DOHH2 (cell line): ENCODE results near the gene NHLRC2.

Experiments used
- H3F3A ChIP-seq: fragments of 200-600 bp; sonication (generic), shearing (Covaris generic); 2 replicates; pipeline ENCODE4 v1.6.0; 2016; ENCODE audit warnings: antibody characterized with exemption, mild to moderate bottlenecking; ENCODE audit not compliant: control insufficient read depth, insufficient read depth
- H3K27ac ChIP-seq: fragments of 200-600 bp; sonication (generic); 2 replicates; pipeline ENCODE4 v1.5.1; 2014; ENCODE audit warnings: low read depth, mild to moderate bottlenecking, low read length, moderate library complexity
- H3K27me3 ChIP-seq: fragments of 200-600 bp; sonication (generic); 2 replicates; pipeline ENCODE4 v1.6.1; 2014; ENCODE audit warnings: mild to moderate bottlenecking, low read length, mixed read lengths; ENCODE audit not compliant: control insufficient read depth
- H3K36me3 ChIP-seq: fragments of 200-600 bp; sonication (generic); 2 replicates; pipeline ENCODE4 v1.6.1; 2014; ENCODE audit warnings: mild to moderate bottlenecking, low read length, moderate library complexity, mixed read lengths; ENCODE audit not compliant: control insufficient read depth
- H3K4me1 ChIP-seq: fragments of 200-600 bp; sonication (generic); 2 replicates; pipeline ENCODE4 v1.6.1; 2014; ENCODE audit warnings: mild to moderate bottlenecking, low read length, mixed read lengths; ENCODE audit not compliant: control insufficient read depth
- H3K4me2 ChIP-seq: fragments of 200-600 bp; sonication (generic); 2 replicates; pipeline ENCODE4 v1.6.0; 2014; ENCODE audit warnings: mild to moderate bottlenecking, low read length, moderate library complexity
- H3K4me3 ChIP-seq: fragments of 200-600 bp; sonication (generic); 2 replicates; pipeline ENCODE4 v1.5.1; 2014; ENCODE audit warnings: mild to moderate bottlenecking, low read length, mixed read lengths
- H3K79me2 ChIP-seq: fragments of 200-600 bp; sonication (generic); 2 replicates; pipeline ENCODE4 v1.6.1; 2014; ENCODE audit warnings: mild to moderate bottlenecking, low read length, mixed read lengths; ENCODE audit not compliant: control insufficient read depth
- H3K9me2 ChIP-seq: fragments of 200-600 bp; sonication (generic); replicated peaks from 2 replicates; pipeline ENCODE4 v1.6.1; 2014; ENCODE audit warnings: mild to moderate bottlenecking, low read length, mixed read lengths; ENCODE audit not compliant: control insufficient read depth
- H3K9me3 ChIP-seq: fragments of 200-600 bp; sonication (generic); 2 replicates; pipeline ENCODE4 v1.6.1; 2014; ENCODE audit warnings: antibody characterized with exemption, low read length, mixed read lengths; ENCODE audit not compliant: control insufficient read depth, insufficient read depth
- H4K20me1 ChIP-seq: fragments of 200-600 bp; sonication (generic); 2 replicates; pipeline ENCODE4 v1.6.0; 2014; ENCODE audit warnings: low read depth, mild to moderate bottlenecking, antibody characterized with exemption, low read length, moderate library complexity; ENCODE audit not compliant: control insufficient read depth, insufficient read depth
- CTCF ChIP-seq: fragments of 200-600 bp; sonication (generic); IDR thresholded peaks from one replicate; pipeline ENCODE4 v1.5.1; 2014; ENCODE audit warnings: antibody characterized with exemption, mild to moderate bottlenecking, low read depth, low read length; ENCODE audit not compliant: poor library complexity, severe bottlenecking
- EZH2phosphoT487 ChIP-seq: fragments of 200-600 bp; sonication (generic); IDR thresholded peaks from 2 replicates; pipeline ENCODE4 v1.6.1; 2017; ENCODE audit warnings: borderline replicate concordance, mild to moderate bottlenecking, antibody characterized with exemption, low read length, moderate library complexity, mixed read lengths

The NHLRC2 gene

GRCh38 chr10:113914956-113915355 lies 60.5 kb downstream of the NHLRC2 start:
- Histone ChIP-seq H3F3A (no peaks in the 10 kb centered on the region), H3K4me3 (no peak overlapping the region), H3K36me3 (peaks cover 6% of the 10 kb centered on the region), H3K4me1 (no peaks in the 10 kb centered on the region), H3K9me3 (no peaks in the 10 kb centered on the region), H3K9me2 (no peaks in the 10 kb centered on the region), H4K20me1 (no peaks in the 10 kb centered on the region), H3K79me2 (no peaks in the 10 kb centered on the region), H3K27ac (no peak overlapping the region), H3K27me3 (no peaks in the 10 kb centered on the region), H3K4me2 (no peak overlapping the region)
- TF ChIP-seq CTCF (no peak), EZH2phosphoT487 (no peak)

- H3K4me2 ChIP-seq: no peak overlapping the region
- no peaks in the 10 kb centered on the region for H3K4me1 ChIP-seq
- no peaks in the 10 kb centered on the region for H4K20me1 ChIP-seq
- no peaks in the 10 kb centered on the region for H3K79me2 ChIP-seq
- H3K27ac ChIP-seq: no peak overlapping the region
- peaks cover 6% of the 10 kb centered on the region for H3K36me3 ChIP-seq
- H3K9me3 ChIP-seq: no peaks in the 10 kb centered on the region
- H3K9me2 ChIP-seq: no peaks in the 10 kb centered on the region
- no peaks in the 10 kb centered on the region for H3K27me3 ChIP-seq
- TF ChIP-seq CTCF (no peak), EZH2phosphoT487 (no peak)
- H3F3A ChIP-seq: no peaks in the 10 kb centered on the region
- no peak overlapping the region for H3K4me3 ChIP-seq
Measured at GRCh38 chr10:113915540-113915939, 61.1 kb downstream of the NHLRC2 start.

- TF ChIP-seq CTCF (no peak), EZH2phosphoT487 (no peak)
- no peaks in the 10 kb centered on the region for H3K79me2 ChIP-seq
Measured at GRCh38 chr10:113916053-113916452, 61.6 kb downstream of the NHLRC2 start.

GRCh38 chr10:113917636-113918035 lies 63.2 kb downstream of the NHLRC2 start:
- Histone ChIP-seq H3F3A (no peaks in the 10 kb centered on the region), H3K4me1 (no peaks in the 10 kb centered on the region), H3K36me3 (no peaks in the 10 kb centered on the region; the same call in 1 of the 2 replicates), H4K20me1 (no peaks in the 10 kb centered on the region), H3K79me2 (no peaks in the 10 kb centered on the region), H3K9me2 (no peaks in the 10 kb centered on the region), H3K27me3 (no peaks in the 10 kb centered on the region), H3K9me3 (no peaks in the 10 kb centered on the region), H3K27ac (no peak overlapping the region), H3K4me2 (no peak overlapping the region), H3K4me3 (no peak overlapping the region)
- TF ChIP-seq EZH2phosphoT487 (no peak), CTCF (no peak)

More at GRCh38 chr10:113916053-113916452, 61.6 kb downstream of the NHLRC2 start:
- H3K4me3 ChIP-seq: no peak overlapping the region
- no peaks in the 10 kb centered on the region for H3K9me2 ChIP-seq
- no peaks in the 10 kb centered on the region for H3F3A ChIP-seq
- no peak overlapping the region for H3K4me2 ChIP-seq
- H3K36me3 ChIP-seq: peaks cover 6% of the 10 kb centered on the region
- H3K27me3 ChIP-seq: no peaks in the 10 kb centered on the region
- H3K4me1 ChIP-seq: no peaks in the 10 kb centered on the region
- no peaks in the 10 kb centered on the region for H4K20me1 ChIP-seq
- no peaks in the 10 kb centered on the region for H3K9me3 ChIP-seq
- H3K27ac ChIP-seq: no peak overlapping the region
